VCaP (cell line): ENCODE data around the gene ADAMTS15.

ENCODE experiments used
- H3K27ac ChIP-seq: fragments of 450-650 bp; 2 replicates; pipeline ENCODE4 v1.5.1; 2017
- CTCF ChIP-seq: fragments of 450-650 bp; conservative IDR thresholded peaks from 2 replicates; pipeline ENCODE4 v1.5.1; 2017; ENCODE audit warnings: mild to moderate bottlenecking, moderate library complexity

The ADAMTS15 gene

GRCh38 chr11:130465263-130465662, 16.8 kb downstream of the ADAMTS15 start:
- TF ChIP-seq CTCF: no peak
- H3K27ac ChIP-seq: no peak overlapping the region

- H3K27ac ChIP-seq: no peak overlapping the region
- no peak for TF ChIP-seq CTCF
Observed at GRCh38 chr11:130467116-130467900, 18.9 kb downstream of the ADAMTS15 start.

- no peak overlapping the region for H3K27ac ChIP-seq
- no peak for TF ChIP-seq CTCF
Observed at GRCh38 chr11:130469181-130469580, 20.7 kb downstream of the ADAMTS15 start.

- H3K27ac ChIP-seq: no peak overlapping the region
- no peak for TF ChIP-seq CTCF
Observed at GRCh38 chr11:130470832-130471706, 22.6 kb downstream of the ADAMTS15 start.

GRCh38 chr11:130471731-130472433, 23.4 kb downstream of the ADAMTS15 start:
- TF ChIP-seq CTCF: no peak
- no peak overlapping the region for H3K27ac ChIP-seq

GRCh38 chr11:130472434-130472961, 24.1 kb downstream of the ADAMTS15 start:
- H3K27ac ChIP-seq: no peak overlapping the region
- no peak for TF ChIP-seq CTCF
